GM21526 (cell line): ENCODE data around the gene TRPM3.

Source experiments
- ATAC-seq: cut with Tn5 transposase; IDR thresholded peaks from one replicate; pipeline ENCODE4 v1.9.1; 2021; ENCODE audit warnings: moderate library complexity; ENCODE audit not compliant: unreplicated experiment, low FRiP score

The TRPM3 gene

DNA sequence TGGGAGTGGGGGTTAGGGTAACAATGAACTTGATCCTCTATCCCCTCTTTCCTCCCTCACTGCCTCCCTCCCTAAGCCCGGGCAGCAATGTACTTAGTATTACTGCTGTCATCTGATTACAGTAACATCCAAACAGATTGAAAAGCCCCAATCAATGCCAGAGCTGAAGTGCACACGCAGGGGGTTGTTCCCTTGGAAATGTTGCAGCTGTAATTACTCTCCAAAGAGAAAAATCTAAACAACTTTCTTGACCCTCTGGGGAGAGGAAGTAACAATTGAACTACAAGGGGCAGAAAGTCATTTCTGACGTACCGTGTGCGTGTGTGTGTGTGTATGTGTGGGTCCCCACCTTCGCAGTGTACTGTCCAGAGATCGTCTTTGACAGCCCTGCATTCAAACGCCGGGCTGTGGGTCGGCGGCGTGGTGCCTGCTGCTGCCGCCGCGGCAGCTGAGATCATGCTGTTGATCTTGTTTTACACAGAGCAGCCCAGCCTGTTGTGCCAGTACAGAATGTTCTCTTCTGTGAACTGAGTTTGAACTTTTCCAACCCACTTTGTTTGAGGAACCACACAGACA, 640.9 kb downstream of the TRPM3 start:
- ATAC-seq = no peak

DNA sequence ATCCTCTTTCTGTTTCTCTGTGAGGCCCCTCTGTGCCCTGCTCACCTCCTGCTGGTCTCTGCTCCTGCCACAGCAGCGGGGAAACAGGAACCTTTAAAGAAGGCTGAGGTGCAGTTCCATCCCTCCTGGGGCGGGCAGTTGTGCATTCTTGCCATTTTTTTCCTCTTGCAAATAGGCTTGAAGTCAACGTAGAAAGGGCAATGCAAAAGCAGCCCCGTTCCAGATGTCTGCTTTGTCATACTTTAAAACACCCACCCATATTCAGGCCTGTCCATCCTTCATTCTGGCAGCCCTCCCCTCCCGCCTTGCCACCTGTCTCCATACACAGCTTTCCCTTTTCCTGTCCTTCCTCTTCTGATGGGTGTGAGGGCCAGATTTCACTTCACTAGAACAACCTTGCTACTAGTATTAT, 641.5 kb downstream of the TRPM3 start:
- ATAC-seq = no peak
